ENCODE data around the gene SLC22A5.

Gene SLC22A5

DNA sequence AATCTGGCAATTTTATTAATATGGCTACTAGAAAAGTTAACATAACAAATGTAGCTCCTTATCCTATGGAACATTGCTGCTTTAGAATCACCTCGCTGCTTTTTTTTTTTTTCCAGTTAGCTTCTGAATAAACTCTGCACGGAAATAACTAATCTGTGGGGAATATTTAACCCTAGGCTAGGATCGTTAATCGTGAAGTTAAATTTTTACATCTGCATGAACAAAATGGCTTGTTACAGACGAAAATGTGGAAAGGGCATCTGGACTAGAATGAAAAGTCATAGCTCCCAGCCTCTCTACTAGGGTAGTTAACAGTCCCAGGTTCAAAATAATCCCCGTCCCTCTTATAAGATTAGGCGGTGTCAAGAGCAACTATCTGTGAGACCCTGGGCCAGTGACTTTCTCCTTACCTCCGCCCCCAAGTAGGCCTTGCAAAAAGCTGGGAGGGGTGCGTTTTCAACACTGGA is 470 bp upstream of the SLC22A5 start (continued):
- TF ChIP-seq PRDM10 (tag by site-specific recombination; IDR thresholded peaks at IDR 0.05) (peak; percentile 61; the same call in 1 of the 2 replicates), ZNF16 (tag by site-specific recombination; IDR thresholded peaks at IDR 0.05; ENCODE audit: low read depth) (no peak)

DNA sequence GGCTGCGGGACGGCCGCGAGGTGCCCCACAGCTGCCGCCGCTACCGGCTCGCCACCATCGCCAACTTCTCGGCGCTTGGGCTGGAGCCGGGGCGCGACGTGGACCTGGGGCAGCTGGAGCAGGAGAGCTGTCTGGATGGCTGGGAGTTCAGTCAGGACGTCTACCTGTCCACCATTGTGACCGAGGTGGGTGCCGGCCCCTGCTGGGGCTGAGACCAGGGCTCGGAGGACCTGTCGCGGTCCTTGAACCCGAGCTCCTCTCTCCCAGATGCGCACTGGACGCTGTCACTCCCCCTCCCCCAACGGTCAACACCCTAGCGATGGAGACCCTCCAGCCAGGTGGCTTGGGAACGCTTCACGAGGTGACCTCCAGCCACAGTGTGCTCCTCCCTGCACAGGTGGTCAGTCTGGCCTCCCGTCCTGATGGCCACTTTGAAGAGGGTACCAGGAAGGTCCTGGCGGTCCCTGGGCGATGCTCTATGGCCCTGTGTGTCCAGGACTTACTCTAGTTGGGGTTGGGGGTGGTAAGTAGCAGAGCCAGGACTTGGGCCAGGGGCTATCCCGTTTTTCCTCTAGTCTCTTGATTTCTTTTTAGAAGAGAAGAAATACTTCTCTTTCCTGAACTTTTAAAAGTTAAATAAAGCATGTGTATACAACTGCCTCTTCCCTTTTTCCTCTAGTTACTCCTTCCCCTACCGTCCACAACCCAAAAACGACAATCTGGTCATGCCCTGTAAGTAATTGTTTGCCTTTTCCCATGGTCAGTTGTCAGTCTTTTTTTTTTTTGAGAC is 866 bp downstream of the SLC22A5 start:
- H3K27ac ChIP-seq (ENCODE audit: extremely low read depth, low read depth, low read length), result peak overlapping the region; percentile 65
- H3K9me3 ChIP-seq (ENCODE audit: control insufficient read depth, insufficient read depth, low read depth, low read length), result no peaks in the 10 kb centered on the region
- peak overlapping the region; percentile 78 for H3K4me3 ChIP-seq (ENCODE audit: low read depth, low read length)
- POLR2A ChIA-PET, result interaction anchor here (0.6 to 6.0 kb wide), 7 partner anchors 12 to 126 kb away, joined by 3 to 52 read pairs (median 4); partner anchors contain the start of gene SLC22A4
- CTCF ChIA-PET, result interaction anchor here (0.5 to 2.4 kb wide), 3 partner anchors 16 to 98 kb away, joined by 3 to 8 read pairs (median 3); no protein-coding TSS in a partner anchor
- H3K36me3 ChIP-seq (ENCODE audit: control insufficient read depth in 2 of 2, insufficient read depth in 1 of 2, low read length in 2 of 2), result peaks cover 4 to 17% of the 10 kb centered on the region in 2 experiments; a peak in 2 of 3 replicates
- no peaks in the 10 kb centered on the region for H3K4me1 ChIP-seq (ENCODE audit: control insufficient read depth, insufficient read depth, low read length)
- TF ChIP-seq ZNF335 (tag by site-specific recombination; conservative IDR thresholded peaks at IDR 0.05) (peak; percentile 21; the same call in 1 of the 2 replicates), ZNF121 (tag by site-specific recombination; IDR thresholded peaks at IDR 0.05) (no peak), ZBTB10 (tag by site-specific recombination; IDR thresholded peaks at IDR 0.05) (no peak), ZSCAN18 (tag by site-specific recombination; IDR thresholded peaks at IDR 0.05) (no peak), SCRT2 (tag by site-specific recombination; IDR thresholded peaks at IDR 0.05) (peak; percentile 64), ZSCAN23 (tag by site-specific recombination; IDR thresholded peaks at IDR 0.05) (no peak), ZNF791 (tag by site-specific recombination; IDR thresholded peaks at IDR 0.05) (no peak), BCL11B (tag by site-specific recombination; IDR thresholded peaks at IDR 0.05; ENCODE audit: low read depth) (no peak), ZNF776 (tag by site-specific recombination; IDR thresholded peaks at IDR 0.05; ENCODE audit: borderline replicate concordance) (no peak), BCL11A (tag by site-specific recombination; IDR thresholded peaks at IDR 0.05; ENCODE audit: low read depth) (no peak), ZFP3 (tag by site-specific recombination; IDR thresholded peaks at IDR 0.05; ENCODE audit: low read depth) (no peak), ZNF544 (tag by site-specific recombination; IDR thresholded peaks at IDR 0.05) (no peak), PBX3 (CRISPR knock-in tag; IDR thresholded peaks at IDR 0.05) (no peak), ZBTB11 (tag by site-specific recombination; conservative IDR thresholded peaks at IDR 0.05; ENCODE audit: low read depth) (no peak), ZBTB48 (tag by site-specific recombination; IDR thresholded peaks at IDR 0.05) (peak; percentile 49; the same call in 1 of the 2 replicates), HOXD13 (CRISPR knock-in tag; IDR thresholded peaks at IDR 0.05; ENCODE audit: borderline replicate concordance) (no peak)
- TF ChIP-seq, protein P1, sequence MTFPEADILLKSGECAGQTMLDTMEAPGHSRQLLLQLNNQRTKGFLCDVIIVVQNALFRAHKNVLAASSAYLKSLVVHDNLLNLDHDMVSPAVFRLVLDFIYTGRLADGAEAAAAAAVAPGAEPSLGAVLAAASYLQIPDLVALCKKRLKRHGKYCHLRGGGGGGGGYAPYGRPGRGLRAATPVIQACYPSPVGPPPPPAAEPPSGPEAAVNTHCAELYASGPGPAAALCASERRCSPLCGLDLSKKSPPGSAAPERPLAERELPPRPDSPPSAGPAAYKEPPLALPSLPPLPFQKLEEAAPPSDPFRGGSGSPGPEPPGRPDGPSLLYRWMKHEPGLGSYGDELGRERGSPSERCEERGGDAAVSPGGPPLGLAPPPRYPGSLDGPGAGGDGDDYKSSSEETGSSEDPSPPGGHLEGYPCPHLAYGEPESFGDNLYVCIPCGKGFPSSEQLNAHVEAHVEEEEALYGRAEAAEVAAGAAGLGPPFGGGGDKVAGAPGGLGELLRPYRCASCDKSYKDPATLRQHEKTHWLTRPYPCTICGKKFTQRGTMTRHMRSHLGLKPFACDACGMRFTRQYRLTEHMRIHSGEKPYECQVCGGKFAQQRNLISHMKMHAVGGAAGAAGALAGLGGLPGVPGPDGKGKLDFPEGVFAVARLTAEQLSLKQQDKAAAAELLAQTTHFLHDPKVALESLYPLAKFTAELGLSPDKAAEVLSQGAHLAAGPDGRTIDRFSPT (tag by site-specific recombination; IDR thresholded peaks at IDR 0.05), result 0 out of 2 replicates have a peak, but pooled peaks have one; percentile 1

Data from HEK293 (cell line).